Bronchial epithelial cell (primary cell): Measurements from ENCODE around the gene SALL4. TPM values are rescaled to one million over a fixed set of nuclear protein-coding genes. Genes with fewer than 3 reads are reported as not detected.

Experiments used
- DNase-seq: peaks from one replicate; pipeline ENCODE4 v3.0.0-alpha.2; 2010; ENCODE audit warnings: low read depth
- FAIRE-seq: peaks from 2 replicates; lab custom pipeline; 2011; peaks lifted over from hg19 to GRCh38; lab: Jason Lieb, UNC
- H3K27me3 ChIP-seq: 2 replicates; pipeline ENCODE4 v1.5.1; 2011; ENCODE audit warnings: low read length; ENCODE audit not compliant: control insufficient read depth, insufficient read depth
- H3K36me3 ChIP-seq: 2 replicates; pipeline ENCODE4 v1.5.1; 2011; ENCODE audit warnings: low read length; ENCODE audit not compliant: control insufficient read depth, insufficient read depth
- H3K4me3 ChIP-seq: 2 replicates; pipeline ENCODE4 v1.5.1; 2011; ENCODE audit warnings: mild to moderate bottlenecking, low read depth, low read length, control low read depth
- CTCF ChIP-seq: IDR thresholded peaks from 2 replicates; pipeline ENCODE4 v1.5.1; 2011; ENCODE audit warnings: mild to moderate bottlenecking, moderate library complexity, low read length, control low read depth, inconsistent platforms; ENCODE audit not compliant: insufficient read depth, severe bottlenecking
- total RNA-seq: library from RNA; depleted of rRNA; stranded (reverse); fragments of >200 nt; gene quantifications from 2 replicates; pipeline ENCODE4 v1.2.1, GENCODE V29; 2014

SALL4 gene
- total RNA-seq, 1 donor from 2014 or later: 0.26 TPM

GRCh38 chr20:51796340-51796739 lies 6.0 kb downstream of the SALL4 start:
- FAIRE-seq (no peak), DNase-seq (no peak)
- peaks cover 19% of the 10 kb centered on the region for H3K27me3 ChIP-seq
- TF ChIP-seq CTCF: no peak
- no peaks in the 10 kb centered on the region for H3K36me3 ChIP-seq
- no peak overlapping the region for H3K4me3 ChIP-seq

- Histone ChIP-seq H3K27me3 (peaks cover 4% of the 10 kb centered on the region), H3K36me3 (no peaks in the 10 kb centered on the region), H3K4me3 (no peak overlapping the region)
- TF ChIP-seq CTCF: no peak
- no peak for DNase-seq
- FAIRE-seq: no peak
Measured at GRCh38 chr20:51792960-51793359, 9.4 kb downstream of the SALL4 start.

GRCh38 chr20:51791626-51792025 lies 10.7 kb downstream of the SALL4 start:
- Histone ChIP-seq H3K27me3 (peaks cover 2% of the 10 kb centered on the region), H3K4me3 (no peak overlapping the region), H3K36me3 (no peaks in the 10 kb centered on the region)
- TF ChIP-seq CTCF: no peak
- FAIRE-seq (no peak), DNase-seq (no peak)

GRCh38 chr20:51790256-51790655 lies 12.1 kb downstream of the SALL4 start:
- Histone ChIP-seq H3K36me3 (no peaks in the 10 kb centered on the region), H3K4me3 (no peak overlapping the region), H3K27me3 (peaks cover 2% of the 10 kb centered on the region)
- FAIRE-seq (no peak), DNase-seq (no peak)
- TF ChIP-seq CTCF: no peak

- no peak for TF ChIP-seq CTCF
- FAIRE-seq: no peak
Measured at GRCh38 chr20:51789434-51789833, 12.9 kb downstream of the SALL4 start.

GRCh38 chr20:51788822-51789221 lies 13.5 kb downstream of the SALL4 start:
- no peak for TF ChIP-seq CTCF
- Histone ChIP-seq H3K27me3 (peaks cover 1% of the 10 kb centered on the region), H3K4me3 (no peak overlapping the region), H3K36me3 (no peaks in the 10 kb centered on the region)
- FAIRE-seq (no peak), DNase-seq (no peak)

More at GRCh38 chr20:51789434-51789833, 12.9 kb downstream of the SALL4 start:
- Histone ChIP-seq H3K4me3 (no peak overlapping the region), H3K27me3 (peaks cover 2% of the 10 kb centered on the region), H3K36me3 (no peaks in the 10 kb centered on the region)
- DNase-seq: no peak
